Stimulated activated CD4-positive, alpha-beta T cell treated with anti-CD3 and anti-CD28 coated beads, Interleukin-4, amount 100 ng/mL, for 1 hour (primary cell): Measurements from ENCODE around the gene ADGRV1.
"Not testable (repeated sequence)": the region's sequence is repeated elsewhere in the genome, so short reads cannot be mapped to it uniquely, and the experiment has no call there.

Experiments used
- DNase-seq: peaks from one replicate; pipeline ENCODE4 v3.0.0-alpha.2; 2020

Gene ADGRV1

DNA sequence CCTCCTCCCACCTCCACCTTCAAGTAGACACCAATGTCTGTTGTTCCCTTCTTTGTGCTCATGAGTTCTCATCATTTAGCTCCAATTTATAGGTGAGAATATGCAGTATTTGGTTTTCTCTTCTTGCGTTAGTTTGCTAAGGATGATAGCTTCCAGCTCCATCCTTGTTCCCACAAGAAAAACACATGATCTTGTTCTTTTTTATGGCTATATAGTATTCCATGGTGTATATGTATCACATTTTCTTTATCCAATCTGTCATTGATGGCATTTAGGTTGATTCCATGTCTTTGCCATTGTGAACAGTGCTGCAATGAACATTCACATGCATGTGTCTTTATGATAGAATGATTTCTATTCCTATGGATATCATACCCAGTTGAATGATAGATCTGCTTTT, 454.3 kb downstream of the ADGRV1 start:
- not testable (repeated sequence) for DNase-seq

DNA sequence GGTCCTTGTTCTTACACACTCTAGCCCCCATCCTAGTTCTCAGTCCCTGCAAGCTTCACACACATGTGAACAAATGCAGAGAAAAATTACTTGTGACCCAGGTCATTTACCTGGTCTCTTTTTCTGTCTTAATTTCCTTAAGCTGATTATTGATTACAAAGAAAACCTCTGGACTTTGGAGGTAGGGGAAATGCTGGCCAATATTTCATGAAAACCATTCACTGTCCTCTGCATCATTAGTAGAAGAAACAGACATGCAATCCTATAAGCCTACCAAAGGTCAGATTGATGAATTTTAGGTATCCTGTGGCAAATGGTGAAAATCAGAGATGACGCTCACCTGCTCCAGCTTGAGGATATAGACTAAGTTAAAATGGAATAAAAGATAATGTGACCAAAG, 457.7 kb downstream of the ADGRV1 start:
- no peak for DNase-seq

- no peak for DNase-seq
Measured at GRCh38 chr5:91016954-91017700, 458.5 kb downstream of the ADGRV1 start.

GRCh38 chr5:91018200-91018599, 459.6 kb downstream of the ADGRV1 start:
- DNase-seq = no peak

- no peak for DNase-seq
Measured at GRCh38 chr5:91018712-91019371, 460.2 kb downstream of the ADGRV1 start.

DNA sequence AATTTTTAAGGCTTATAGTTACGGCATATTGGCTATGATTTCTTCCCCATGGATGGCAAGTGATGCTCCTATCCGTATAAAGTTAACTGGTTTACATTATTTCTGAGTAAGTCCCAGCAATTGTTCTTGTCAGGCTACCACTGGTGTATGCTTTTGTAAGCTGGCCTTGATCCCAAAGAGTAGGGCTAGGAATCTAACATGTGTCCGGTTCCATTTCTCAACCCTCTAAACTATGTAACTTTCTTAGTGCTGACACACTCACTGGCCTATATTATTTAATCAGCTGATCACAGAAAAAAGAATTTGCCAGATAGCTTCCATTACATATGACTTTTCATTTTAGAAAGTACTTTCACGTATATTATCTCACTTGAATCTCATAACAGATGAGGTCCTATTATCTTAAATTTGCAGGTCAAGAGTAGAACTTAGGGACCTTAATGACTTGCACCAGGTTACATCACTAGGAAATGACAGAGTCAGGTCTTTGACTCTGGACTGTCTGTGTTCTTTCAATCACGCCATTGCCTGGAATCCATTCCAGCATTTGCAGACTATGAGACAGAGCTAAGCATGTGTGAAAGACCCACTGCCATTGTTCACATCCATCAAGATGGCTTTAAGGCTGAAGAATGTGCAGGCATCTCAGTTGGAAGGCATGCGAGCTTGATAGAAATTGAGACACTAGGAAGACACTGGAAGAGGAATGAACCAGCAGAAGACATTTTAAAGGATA, 461.6 kb downstream of the ADGRV1 start:
- no peak for DNase-seq

GRCh38 chr5:91022518-91022917, 463.9 kb downstream of the ADGRV1 start:
- no peak for DNase-seq

DNA sequence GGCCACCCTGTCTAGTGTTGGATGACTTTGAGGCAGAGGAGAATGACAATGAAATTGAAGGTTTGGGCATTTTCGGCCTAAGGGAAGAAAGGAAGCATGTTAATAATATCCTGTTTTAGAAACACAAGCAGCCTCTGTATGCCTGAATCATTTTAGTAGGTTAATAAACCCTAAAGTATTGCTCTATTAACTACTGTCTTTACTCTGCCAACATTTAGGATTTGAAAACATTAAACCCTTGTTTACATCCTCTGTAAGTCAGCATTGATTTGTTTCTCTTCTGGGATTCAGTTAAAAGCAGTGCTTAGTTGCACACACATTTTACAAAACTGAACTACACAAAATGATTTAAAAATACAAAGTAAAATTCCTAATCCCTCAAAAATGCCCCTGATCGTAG, 465.6 kb downstream of the ADGRV1 start:
- DNase-seq = no peak

- DNase-seq = no peak
Measured at GRCh38 chr5:91024727-91025126, 466.1 kb downstream of the ADGRV1 start.

GRCh38 chr5:91025449-91025848, 466.9 kb downstream of the ADGRV1 start:
- no peak for DNase-seq

- DNase-seq = no peak
Measured at GRCh38 chr5:91025956-91026355, 467.4 kb downstream of the ADGRV1 start.

GRCh38 chr5:91026466-91026865, 467.9 kb downstream of the ADGRV1 start:
- DNase-seq = no peak

GRCh38 chr5:91027405-91028139, 469.0 kb downstream of the ADGRV1 start:
- DNase-seq = no peak

GRCh38 chr5:91028499-91028956, 469.9 kb downstream of the ADGRV1 start:
- no peak for DNase-seq

- no peak for DNase-seq
Measured at GRCh38 chr5:91030521-91031401, 472.2 kb downstream of the ADGRV1 start.

GRCh38 chr5:91031402-91031752, 472.8 kb downstream of the ADGRV1 start:
- DNase-seq = no peak

GRCh38 chr5:91032125-91032524, 473.5 kb downstream of the ADGRV1 start:
- DNase-seq = no peak

DNA sequence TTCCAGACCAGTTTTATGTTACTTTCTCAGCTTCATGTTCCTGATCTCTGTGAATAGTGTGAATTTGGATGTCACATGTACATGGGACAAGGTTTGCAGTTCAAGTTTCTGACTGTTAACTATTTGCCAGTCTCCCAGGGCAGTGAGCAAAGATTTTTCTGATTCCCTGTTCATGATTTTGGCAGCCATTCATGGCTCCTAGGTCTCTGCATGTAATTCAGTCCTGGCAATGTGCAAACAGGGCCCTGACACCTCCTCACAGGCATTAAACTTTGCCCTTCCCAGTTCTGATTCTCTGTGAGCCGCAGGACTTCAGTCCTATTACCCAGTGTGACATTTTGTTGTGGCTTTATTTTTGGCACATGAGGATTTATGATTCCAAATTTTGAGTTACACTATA, 474.8 kb downstream of the ADGRV1 start:
- no peak for DNase-seq

DNA sequence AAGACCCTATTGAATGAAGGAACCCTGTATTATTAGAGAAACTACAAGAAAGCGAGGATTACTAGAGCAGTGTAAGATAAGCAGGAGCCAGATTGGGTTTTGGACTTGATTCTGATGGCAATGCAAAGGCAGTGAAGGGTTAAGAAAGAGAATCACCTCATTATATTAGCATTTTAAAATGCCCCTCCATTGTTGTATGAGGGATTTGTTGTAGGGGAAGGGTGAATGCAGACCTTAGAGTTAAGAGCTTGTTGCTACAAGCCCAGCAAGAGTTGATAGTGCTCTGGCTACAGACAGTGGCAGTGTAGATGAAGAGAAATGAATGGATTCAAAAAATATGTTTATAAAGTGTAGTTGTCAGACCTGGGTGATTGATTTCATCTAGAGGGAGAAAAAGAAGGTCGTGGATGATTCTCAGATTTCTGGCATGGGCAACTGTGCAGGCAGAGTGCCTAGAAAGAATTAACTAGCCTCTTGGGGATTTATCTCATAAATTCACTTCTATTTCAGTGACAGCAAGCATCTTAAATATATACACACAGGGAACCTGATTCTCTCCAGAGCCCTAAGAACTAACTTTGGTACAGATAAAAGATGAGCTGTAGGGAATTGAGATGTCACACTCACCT, 479.7 kb downstream of the ADGRV1 start:
- no peak for DNase-seq

GRCh38 chr5:91041132-91041531, 482.5 kb downstream of the ADGRV1 start:
- not testable (repeated sequence) for DNase-seq

DNA sequence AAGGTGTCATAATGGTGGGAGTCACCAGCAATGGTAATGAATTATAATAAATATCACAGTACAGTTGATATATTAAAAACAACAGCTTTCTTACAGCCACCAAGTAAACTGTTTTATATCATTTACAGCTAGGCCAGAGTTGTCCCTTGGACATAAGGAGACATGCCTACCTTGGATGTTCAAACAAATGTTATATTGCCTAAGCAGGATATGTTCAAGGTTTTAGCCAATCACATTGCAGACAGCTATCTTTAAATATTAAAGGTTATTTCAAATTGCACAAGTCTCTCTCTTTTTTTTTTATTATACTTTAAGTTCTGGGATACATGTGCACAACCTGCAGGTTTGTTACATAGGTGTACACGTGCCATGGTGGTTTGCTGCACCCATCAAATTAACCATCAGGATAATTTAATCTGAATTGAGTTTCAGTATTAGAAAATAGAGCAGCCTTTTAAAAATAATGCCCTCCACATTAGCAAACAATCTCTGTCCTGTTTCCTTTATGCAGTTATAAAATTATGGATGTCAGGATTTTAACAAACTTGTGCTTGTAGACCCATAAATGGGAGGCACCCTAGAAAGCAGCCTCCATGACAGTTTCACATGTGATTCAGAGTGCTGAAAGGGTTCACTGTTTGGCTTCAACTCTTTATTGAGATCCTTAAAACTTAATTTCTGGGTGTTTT, 483.8 kb downstream of the ADGRV1 start:
- DNase-seq = no peak
